Osteoblast (primary cell): ENCODE data around the gene PTH2. TPM values are rescaled to one million over a fixed set of nuclear protein-coding genes. Genes with fewer than 3 reads are reported as not detected.

Source experiments
- DNase-seq: peaks from one replicate; pipeline ENCODE4 v3.0.0; 2011; ENCODE audit warnings: low spot score, mixed read lengths; ENCODE audit not compliant: insufficient read length; ENCODE audit errors: missing footprints
- H2AFZ ChIP-seq: 2 replicates; pipeline ENCODE4 v1.6.0; 2011; ENCODE audit warnings: mild to moderate bottlenecking, low read length
- H3K27ac ChIP-seq: 2 replicates; pipeline ENCODE4 v1.5.1; 2011; ENCODE audit warnings: mild to moderate bottlenecking, low read depth, low read length, moderate library complexity
- H3K27me3 ChIP-seq: 2 replicates; pipeline ENCODE4 v1.6.0; 2012; ENCODE audit warnings: mild to moderate bottlenecking, control low read depth, inconsistent platforms, low read length, moderate library complexity; ENCODE audit not compliant: insufficient read depth
- H3K36me3 ChIP-seq: 2 replicates; pipeline ENCODE4 v1.5.1; 2011; ENCODE audit warnings: mild to moderate bottlenecking, low read length, control low read depth, moderate library complexity; ENCODE audit not compliant: insufficient read depth
- H3K4me1 ChIP-seq: 2 replicates; pipeline ENCODE4 v1.5.1; 2011; ENCODE audit warnings: mild to moderate bottlenecking, low read length, control low read depth, moderate library complexity; ENCODE audit not compliant: insufficient read depth
- H3K4me2 ChIP-seq: 2 replicates; pipeline ENCODE4 v1.6.0; 2011; ENCODE audit warnings: mild to moderate bottlenecking, low read length; ENCODE audit not compliant: insufficient read depth
- H3K4me3 ChIP-seq: fragments of 200-600 bp; sonication (generic); 3 replicates; pipeline ENCODE4 v1.5.1; 2012; ENCODE audit warnings: mild to moderate bottlenecking, low read length, inconsistent platforms; ENCODE audit not compliant: insufficient read depth
- H3K79me2 ChIP-seq: 2 replicates; pipeline ENCODE4 v1.6.0; 2012; ENCODE audit warnings: mild to moderate bottlenecking, low read length, control low read depth, inconsistent platforms; ENCODE audit not compliant: insufficient read depth
- H3K9me3 ChIP-seq: 2 replicates; pipeline ENCODE4 v1.5.1; 2011; ENCODE audit warnings: low read depth, low read length, control low read depth
- H4K20me1 ChIP-seq: 2 replicates; pipeline ENCODE4 v1.6.0; 2012; ENCODE audit warnings: mild to moderate bottlenecking, low read length, control low read depth; ENCODE audit not compliant: insufficient read depth
- CTCF ChIP-seq: IDR thresholded peaks from 2 replicates; pipeline ENCODE4 v1.5.1; 2011; ENCODE audit warnings: mild to moderate bottlenecking, low read depth, low read length, moderate library complexity; ENCODE audit errors: extremely low read depth
- total RNA-seq: library from RNA; depleted of rRNA; stranded (reverse); fragments of >200 nt; gene quantifications from 2 replicates; pipeline ENCODE4 v1.2.3, GENCODE V29; 2012

PTH2 gene
- total RNA-seq, 1 donor, result not detected

DNA sequence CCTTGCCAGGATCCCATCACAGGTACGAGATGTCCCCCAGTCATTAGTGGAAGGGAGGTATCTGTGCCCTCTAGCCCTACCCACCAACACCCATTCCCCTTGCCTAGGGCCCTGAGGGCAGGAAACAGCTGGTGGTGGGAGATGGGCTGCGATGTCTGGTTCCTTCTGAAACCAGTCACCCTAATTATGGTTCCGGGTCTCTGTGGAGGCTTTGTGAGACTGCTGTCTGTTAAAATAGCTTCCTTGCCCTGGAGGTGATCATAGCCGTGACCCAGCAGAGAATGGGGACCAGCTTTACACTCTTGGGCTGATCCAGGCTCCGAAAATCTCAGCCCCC is 35.3 kb upstream of the PTH2 start:
- DNase-seq, result no peak
- H2AFZ ChIP-seq, result peak overlapping the region; percentile 92
- no peaks in the 10 kb centered on the region for H3K36me3 ChIP-seq
- TF ChIP-seq CTCF, result no peak
- H3K4me3 ChIP-seq, result no peak overlapping the region
- H3K79me2 ChIP-seq, result peaks cover 11% of the 10 kb centered on the region
- peaks cover 21% of the 10 kb centered on the region for H3K4me1 ChIP-seq
- H4K20me1 ChIP-seq, result no peaks in the 10 kb centered on the region
- H3K27ac ChIP-seq, result peak overlapping the region; percentile 78
- H3K9me3 ChIP-seq, result no peaks in the 10 kb centered on the region
- no peaks in the 10 kb centered on the region for H3K27me3 ChIP-seq
- peak overlapping the region; percentile 35 for H3K4me2 ChIP-seq

- Histone ChIP-seq H3K9me3 (no peaks in the 10 kb centered on the region), H3K27me3 (no peaks in the 10 kb centered on the region), H4K20me1 (no peaks in the 10 kb centered on the region), H3K79me2 (peaks cover 14% of the 10 kb centered on the region), H2AFZ (peak overlapping the region; percentile 11), H3K4me3 (no peak overlapping the region), H3K36me3 (no peaks in the 10 kb centered on the region), H3K27ac (peak overlapping the region; percentile 46), H3K4me1 (peaks cover 22% of the 10 kb centered on the region), H3K4me2 (no peak overlapping the region)
- no peak for TF ChIP-seq CTCF
- DNase-seq, result peak; percentile 18
Observed at GRCh38 chr19:49456326-49456725, 33.1 kb upstream of the PTH2 start.

DNA sequence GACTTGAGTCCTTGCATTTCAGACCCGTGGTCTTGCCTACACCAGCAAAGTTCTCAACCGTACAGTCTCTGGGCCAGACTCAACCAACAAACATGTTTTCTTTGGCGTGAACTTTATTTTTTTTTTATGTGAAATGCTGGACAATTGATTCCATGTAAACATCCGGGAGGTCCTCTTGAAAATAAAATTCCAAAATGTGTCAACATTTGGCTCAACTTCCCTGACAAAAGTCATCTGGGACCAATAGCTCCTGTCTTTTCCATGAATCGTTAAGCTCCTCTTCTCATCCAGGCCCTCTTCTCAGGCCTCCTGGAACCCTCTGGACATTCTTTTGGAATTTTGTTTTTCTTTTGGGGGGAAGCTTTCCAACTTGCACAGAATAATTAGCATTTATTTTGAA is 32.5 kb upstream of the PTH2 start:
- DNase-seq, result no peak
- Histone ChIP-seq H3K27ac (peak overlapping the region; percentile 46), H2AFZ (no peak overlapping the region)

GRCh38 chr19:49453757-49454240 is 30.6 kb upstream of the PTH2 start:
- peak overlapping the region; percentile 87 for H3K4me3 ChIP-seq
- peaks cover 27% of the 10 kb centered on the region for H3K4me1 ChIP-seq
- no peaks in the 10 kb centered on the region for H3K9me3 ChIP-seq
- DNase-seq, result no peak
- H4K20me1 ChIP-seq, result no peaks in the 10 kb centered on the region
- no peaks in the 10 kb centered on the region for H3K27me3 ChIP-seq
- H2AFZ ChIP-seq, result peak overlapping the region; percentile 93
- no peak for TF ChIP-seq CTCF
- peaks cover 27% of the 10 kb centered on the region for H3K79me2 ChIP-seq
- H3K4me2 ChIP-seq, result peak overlapping the region; percentile 98
- H3K27ac ChIP-seq, result peak overlapping the region; percentile 98
- H3K36me3 ChIP-seq, result peaks cover under 1% of the 10 kb centered on the region

More for the DNA sequence above, 32.5 kb upstream of the PTH2 start:
- H3K4me1 ChIP-seq, result peaks cover 23% of the 10 kb centered on the region
- no peaks in the 10 kb centered on the region for H3K9me3 ChIP-seq
- no peaks in the 10 kb centered on the region for H4K20me1 ChIP-seq
- H3K79me2 ChIP-seq, result peaks cover 18% of the 10 kb centered on the region
- H3K4me2 ChIP-seq, result no peak overlapping the region
- H3K36me3 ChIP-seq, result no peaks in the 10 kb centered on the region
- no peak overlapping the region for H3K4me3 ChIP-seq
- no peak for TF ChIP-seq CTCF
- no peaks in the 10 kb centered on the region for H3K27me3 ChIP-seq
